Measurements from ENCODE around the gene APBA2. TPM values are rescaled to one million over a fixed set of nuclear protein-coding genes. Genes with fewer than 3 reads are reported as not detected.

The APBA2 gene
- total RNA-seq, 2 experiments from 2014 or later, result 19.2 to 21.2 TPM

DNA sequence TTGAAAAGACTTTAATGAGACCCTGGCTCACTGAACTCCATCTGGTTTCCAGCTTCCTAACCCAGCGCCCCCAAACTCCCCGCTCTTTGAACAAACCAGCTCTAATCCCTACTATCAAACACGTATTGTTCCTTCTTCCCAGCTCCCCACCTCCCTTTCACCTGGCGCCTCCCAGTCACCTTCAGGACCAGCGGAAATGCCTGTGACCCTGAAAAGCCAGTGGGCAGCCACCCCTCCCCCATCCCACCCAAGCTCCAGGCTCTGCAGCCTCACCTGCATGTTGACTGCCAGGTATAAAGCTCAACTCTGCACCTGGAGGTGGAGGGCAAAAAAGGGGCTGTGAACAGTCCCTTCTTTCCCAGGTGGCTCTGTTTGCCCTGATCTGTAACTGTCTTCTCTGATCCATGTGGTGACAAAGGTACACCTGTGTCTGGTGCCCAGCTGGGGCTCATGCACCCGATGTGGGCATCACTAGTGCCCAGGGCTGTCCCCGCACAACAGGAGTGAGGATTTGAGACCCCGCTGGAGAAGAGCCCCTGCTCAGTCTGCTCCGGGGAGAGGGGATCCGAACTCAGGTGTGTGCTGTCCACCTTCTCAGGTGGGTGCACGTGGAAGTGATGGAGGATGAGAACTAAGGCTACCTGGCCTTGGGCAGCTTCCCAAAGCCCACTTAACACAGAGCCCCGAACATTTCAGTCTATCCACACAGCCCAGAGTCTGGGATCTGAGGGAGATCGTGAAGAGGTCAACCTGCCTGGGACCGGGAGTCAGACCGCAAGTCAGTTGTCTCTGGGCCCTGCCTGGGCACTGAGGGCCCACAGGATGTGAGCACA lies 254.9 kb downstream of the APBA2 start:
- no peaks in the 10 kb centered on the region for H3K36me3 Mint-ChIP-seq (ENCODE audit: low read depth)
- H3K4me1 Mint-ChIP-seq, result peaks cover 5% of the 10 kb centered on the region
- ChIA-PET CTCF (interaction anchor here (0.7 to 1.0 kb wide), 2 partner anchors 9 to 25 kb away, joined by 3 to 4 read pairs; no protein-coding TSS in a partner anchor), POLR2A (no interaction called here)
- DNase-seq, result no peak
- no peak overlapping the region for H3K4me3 Mint-ChIP-seq
- peaks cover 19% of the 10 kb centered on the region for H3K27me3 Mint-ChIP-seq
- H3K27ac Mint-ChIP-seq, result no peak overlapping the region
- no peaks in the 10 kb centered on the region for H3K9me3 Mint-ChIP-seq

- H3K27me3 Mint-ChIP-seq, result peaks cover 19% of the 10 kb centered on the region
- no peaks in the 10 kb centered on the region for H3K36me3 Mint-ChIP-seq (ENCODE audit: low read depth)
- H3K4me3 Mint-ChIP-seq, result no peak overlapping the region
- no peak overlapping the region for H3K27ac Mint-ChIP-seq
- CTCF ChIA-PET, result no interaction called here
- POLR2A ChIA-PET, result no interaction called here
- H3K9me3 Mint-ChIP-seq, result no peaks in the 10 kb centered on the region
- no peak for DNase-seq
- H3K4me1 Mint-ChIP-seq, result peaks cover 5% of the 10 kb centered on the region
Observed at GRCh38 chr15:29141308-29142128, 255.7 kb downstream of the APBA2 start.

- CTCF ChIA-PET, result no interaction called here
- POLR2A ChIA-PET, result no interaction called here
- H3K4me3 Mint-ChIP-seq, result no peak overlapping the region
- H3K9me3 Mint-ChIP-seq, result no peaks in the 10 kb centered on the region
- peaks cover 24% of the 10 kb centered on the region for H3K27me3 Mint-ChIP-seq
- no peak overlapping the region for H3K27ac Mint-ChIP-seq
- no peak for DNase-seq
- H3K4me1 Mint-ChIP-seq, result peaks cover 5% of the 10 kb centered on the region
- no peaks in the 10 kb centered on the region for H3K36me3 Mint-ChIP-seq (ENCODE audit: low read depth)
Observed at GRCh38 chr15:29142129-29142747, 256.5 kb downstream of the APBA2 start.

GRCh38 chr15:29143293-29143692 lies 257.5 kb downstream of the APBA2 start:
- no peak for DNase-seq
- H3K4me1 Mint-ChIP-seq, result peaks cover 5% of the 10 kb centered on the region
- CTCF ChIA-PET, result no interaction called here
- H3K27ac Mint-ChIP-seq, result no peak overlapping the region
- H3K27me3 Mint-ChIP-seq, result peaks cover 30% of the 10 kb centered on the region
- no peaks in the 10 kb centered on the region for H3K9me3 Mint-ChIP-seq
- POLR2A ChIA-PET, result no interaction called here
- H3K36me3 Mint-ChIP-seq (ENCODE audit: low read depth), result no peaks in the 10 kb centered on the region
- H3K4me3 Mint-ChIP-seq, result no peak overlapping the region

- DNase-seq, result no peak
- ChIA-PET POLR2A (no interaction called here), CTCF (no interaction called here)
- Mint-ChIP-seq H3K4me3 (no peak overlapping the region), H3K4me1 (peaks cover 5% of the 10 kb centered on the region), H3K36me3 (ENCODE audit: low read depth) (no peaks in the 10 kb centered on the region), H3K27me3 (peaks cover 30% of the 10 kb centered on the region), H3K27ac (no peak overlapping the region), H3K9me3 (no peaks in the 10 kb centered on the region)
Observed at GRCh38 chr15:29143909-29144635, 258.3 kb downstream of the APBA2 start.

DNA sequence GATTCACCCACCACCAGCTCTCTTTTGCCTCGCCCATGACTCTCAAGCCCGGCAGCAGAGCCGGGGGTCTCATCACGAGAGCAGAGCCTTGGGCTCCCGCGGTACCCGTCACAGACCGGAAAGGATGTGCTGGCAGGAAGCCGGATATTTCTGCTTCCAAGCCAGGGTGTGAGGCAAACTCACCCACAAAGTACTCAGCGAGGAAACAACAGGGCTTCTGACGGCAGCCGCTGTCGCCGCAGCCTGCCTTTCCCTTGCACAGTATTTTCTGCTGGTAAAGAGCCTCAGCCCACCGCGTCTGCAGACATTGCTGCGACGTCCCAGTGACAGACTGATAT lies 263.9 kb downstream of the APBA2 start:
- H3K4me1 Mint-ChIP-seq, result no peaks in the 10 kb centered on the region
- ChIA-PET POLR2A (no interaction called here), CTCF (interaction anchor here (1.0 kb wide), 1 partner anchor 10 kb away, joined by 4 read pairs; no protein-coding TSS in a partner anchor)
- no peak overlapping the region for H3K27ac Mint-ChIP-seq
- DNase-seq, result no peak
- peaks cover 3% of the 10 kb centered on the region for H3K9me3 Mint-ChIP-seq
- peaks cover 13% of the 10 kb centered on the region for H3K27me3 Mint-ChIP-seq
- H3K4me3 Mint-ChIP-seq, result no peak overlapping the region
- H3K36me3 Mint-ChIP-seq (ENCODE audit: low read depth), result no peaks in the 10 kb centered on the region

- H3K27ac Mint-ChIP-seq, result no peak overlapping the region
- peaks cover 13% of the 10 kb centered on the region for H3K27me3 Mint-ChIP-seq
- peaks cover 3% of the 10 kb centered on the region for H3K9me3 Mint-ChIP-seq
- POLR2A ChIA-PET, result no interaction called here
- CTCF ChIA-PET, result no interaction called here
- H3K4me1 Mint-ChIP-seq, result no peaks in the 10 kb centered on the region
- H3K36me3 Mint-ChIP-seq (ENCODE audit: low read depth), result no peaks in the 10 kb centered on the region
- no peak for DNase-seq
- H3K4me3 Mint-ChIP-seq, result no peak overlapping the region
Observed at GRCh38 chr15:29150515-29151483, 265.0 kb downstream of the APBA2 start.

- H3K9me3 Mint-ChIP-seq, result peaks cover 3% of the 10 kb centered on the region
- no peaks in the 10 kb centered on the region for H3K4me1 Mint-ChIP-seq
- DNase-seq, result no peak
- no peak overlapping the region for H3K4me3 Mint-ChIP-seq
- ChIA-PET POLR2A (no interaction called here), CTCF (no interaction called here)
- H3K36me3 Mint-ChIP-seq (ENCODE audit: low read depth), result no peaks in the 10 kb centered on the region
- no peak overlapping the region for H3K27ac Mint-ChIP-seq
- H3K27me3 Mint-ChIP-seq, result peaks cover 14% of the 10 kb centered on the region
Observed at GRCh38 chr15:29151484-29151857, 265.7 kb downstream of the APBA2 start.

GRCh38 chr15:29156521-29156920 lies 270.7 kb downstream of the APBA2 start:
- H3K36me3 Mint-ChIP-seq (ENCODE audit: low read depth), result no peaks in the 10 kb centered on the region
- H3K27me3 Mint-ChIP-seq, result peaks cover 5% of the 10 kb centered on the region
- ChIA-PET POLR2A (no interaction called here), CTCF (no interaction called here)
- H3K27ac Mint-ChIP-seq, result no peak overlapping the region
- DNase-seq, result no peak
- peaks cover 5% of the 10 kb centered on the region for H3K9me3 Mint-ChIP-seq
- H3K4me1 Mint-ChIP-seq, result peaks cover 5% of the 10 kb centered on the region
- no peak overlapping the region for H3K4me3 Mint-ChIP-seq

- ChIA-PET CTCF (no interaction called here), POLR2A (no interaction called here)
- peaks cover 5% of the 10 kb centered on the region for H3K4me1 Mint-ChIP-seq
- no peak overlapping the region for H3K4me3 Mint-ChIP-seq
- no peaks in the 10 kb centered on the region for H3K36me3 Mint-ChIP-seq (ENCODE audit: low read depth)
- H3K27me3 Mint-ChIP-seq, result peaks cover 15% of the 10 kb centered on the region
- no peak overlapping the region for H3K27ac Mint-ChIP-seq
- H3K9me3 Mint-ChIP-seq, result peaks cover 6% of the 10 kb centered on the region
- no peak for DNase-seq
Observed at GRCh38 chr15:29159771-29160455, 274.1 kb downstream of the APBA2 start.

GRCh38 chr15:29162411-29162810 lies 276.6 kb downstream of the APBA2 start:
- POLR2A ChIA-PET, result no interaction called here
- H3K4me1 Mint-ChIP-seq, result peaks cover 5% of the 10 kb centered on the region
- H3K9me3 Mint-ChIP-seq, result peaks cover 6% of the 10 kb centered on the region
- no peak for DNase-seq
- no peak overlapping the region for H3K27ac Mint-ChIP-seq
- peaks cover 27% of the 10 kb centered on the region for H3K27me3 Mint-ChIP-seq
- H3K36me3 Mint-ChIP-seq (ENCODE audit: low read depth), result no peaks in the 10 kb centered on the region
- CTCF ChIA-PET, result interaction anchor here (0.6 kb wide), 1 partner anchor 167 kb away, joined by 3 read pairs; no protein-coding TSS in a partner anchor
- no peak overlapping the region for H3K4me3 Mint-ChIP-seq
